Body of pancreas (tissue), 4 donors: ENCODE data around the gene HDAC1.

Source experiments
- CTCF ChIP-seq, 7 experiments: fragments of 450-650 bp in 4 of 7; fragments of 200-600 bp in 3 of 7; sonication (generic) in 3 of 7; IDR thresholded peaks; one replicate each; pipeline ENCODE4 v1.5.1; 2016 to 2019; ENCODE audit warnings: antibody characterized with exemption in 7 of 7
- POLR2A ChIP-seq, 3 donors: fragments of 450-650 bp; IDR thresholded peaks; one replicate each; pipeline ENCODE4 v1.6.1; 2016; ENCODE audit warnings: antibody characterized with exemption in 3 of 3, mild to moderate bottlenecking in 2 of 3

GRCh38 chr1:32333251-32333963 is 41.5 kb downstream of the HDAC1 start:
- TF ChIP-seq POLR2A (IDR thresholded peaks at IDR 0.05) = no peak
- no peak for TF ChIP-seq CTCF (IDR thresholded peaks at IDR 0.05)
